ENCODE results near the gene MDM1.

DNA sequence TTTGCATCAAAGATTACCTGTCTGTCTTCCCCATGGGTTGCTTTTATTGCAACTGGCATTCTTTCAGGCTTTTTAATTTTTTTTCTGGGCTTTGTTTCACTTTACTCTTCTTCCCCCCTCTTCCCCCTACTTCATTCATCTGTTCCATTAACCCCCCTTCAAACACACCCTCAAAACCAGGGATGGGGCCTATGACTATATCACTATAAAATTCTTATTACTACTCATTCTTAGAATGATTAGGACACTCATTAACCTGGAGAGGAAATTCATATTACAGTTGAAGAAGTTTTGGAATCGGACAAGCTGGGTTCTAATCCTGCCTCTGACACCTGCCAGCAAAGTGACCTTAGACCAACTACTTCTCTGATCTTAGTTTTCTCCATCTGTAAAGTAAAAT lies 24.8 kb upstream of the MDM1 start:
- no peak for TF ChIP-seq CTCF (IDR thresholded peaks at IDR 0.05; ENCODE audit: low read depth, low read length, missing input control)
- TF ChIP-seq RXRA (IDR thresholded peaks at IDR 0.05) = no peak
- TF ChIP-seq MAX (IDR thresholded peaks at IDR 0.05) = no peak
- TF ChIP-seq, protein P1, sequence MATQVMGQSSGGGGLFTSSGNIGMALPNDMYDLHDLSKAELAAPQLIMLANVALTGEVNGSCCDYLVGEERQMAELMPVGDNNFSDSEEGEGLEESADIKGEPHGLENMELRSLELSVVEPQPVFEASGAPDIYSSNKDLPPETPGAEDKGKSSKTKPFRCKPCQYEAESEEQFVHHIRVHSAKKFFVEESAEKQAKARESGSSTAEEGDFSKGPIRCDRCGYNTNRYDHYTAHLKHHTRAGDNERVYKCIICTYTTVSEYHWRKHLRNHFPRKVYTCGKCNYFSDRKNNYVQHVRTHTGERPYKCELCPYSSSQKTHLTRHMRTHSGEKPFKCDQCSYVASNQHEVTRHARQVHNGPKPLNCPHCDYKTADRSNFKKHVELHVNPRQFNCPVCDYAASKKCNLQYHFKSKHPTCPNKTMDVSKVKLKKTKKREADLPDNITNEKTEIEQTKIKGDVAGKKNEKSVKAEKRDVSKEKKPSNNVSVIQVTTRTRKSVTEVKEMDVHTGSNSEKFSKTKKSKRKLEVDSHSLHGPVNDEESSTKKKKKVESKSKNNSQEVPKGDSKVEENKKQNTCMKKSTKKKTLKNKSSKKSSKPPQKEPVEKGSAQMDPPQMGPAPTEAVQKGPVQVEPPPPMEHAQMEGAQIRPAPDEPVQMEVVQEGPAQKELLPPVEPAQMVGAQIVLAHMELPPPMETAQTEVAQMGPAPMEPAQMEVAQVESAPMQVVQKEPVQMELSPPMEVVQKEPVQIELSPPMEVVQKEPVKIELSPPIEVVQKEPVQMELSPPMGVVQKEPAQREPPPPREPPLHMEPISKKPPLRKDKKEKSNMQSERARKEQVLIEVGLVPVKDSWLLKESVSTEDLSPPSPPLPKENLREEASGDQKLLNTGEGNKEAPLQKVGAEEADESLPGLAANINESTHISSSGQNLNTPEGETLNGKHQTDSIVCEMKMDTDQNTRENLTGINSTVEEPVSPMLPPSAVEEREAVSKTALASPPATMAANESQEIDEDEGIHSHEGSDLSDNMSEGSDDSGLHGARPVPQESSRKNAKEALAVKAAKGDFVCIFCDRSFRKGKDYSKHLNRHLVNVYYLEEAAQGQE (IDR thresholded peaks at IDR 0.05) = no peak
- TF ChIP-seq YY1 (IDR thresholded peaks at IDR 0.05) = no peak
- no peak for TF ChIP-seq RAD21 (IDR thresholded peaks at IDR 0.05)
- no peak for TF ChIP-seq HNF4G (IDR thresholded peaks at IDR 0.05)
- TF ChIP-seq SP1 (IDR thresholded peaks at IDR 0.05) = no peak
- no peak for TF ChIP-seq TAF1 (conservative IDR thresholded peaks at IDR 0.05)
